ENCODE data around the gene VAMP3.

The VAMP3 gene

GRCh38 chr1:7770997-7771822 is at the start of gene VAMP3:
VAMP3 (plus strand) TSS chr1:7771296; CDS start chr1:7771384, 88 bp downstream.
- DNase-seq: peak; percentile 94

GRCh38 chr1:7721940-7722669 is 49.0 kb upstream of the VAMP3 start:
- DNase-seq: no peak

- DNase-seq: no peak
Observed at GRCh38 chr1:7722670-7723012, 48.5 kb upstream of the VAMP3 start.

- DNase-seq: no peak
Observed at GRCh38 chr1:7726623-7727022, 44.5 kb upstream of the VAMP3 start.

GRCh38 chr1:7727809-7728471 is 43.2 kb upstream of the VAMP3 start:
- DNase-seq: peak; percentile 87

- no peak for DNase-seq
Observed at GRCh38 chr1:7729761-7730160, 41.3 kb upstream of the VAMP3 start.

- DNase-seq: no peak
Observed at GRCh38 chr1:7732331-7732730, 38.8 kb upstream of the VAMP3 start.

- DNase-seq: no peak
Observed at GRCh38 chr1:7733276-7733675, 37.8 kb upstream of the VAMP3 start.

- DNase-seq: no peak
Observed at GRCh38 chr1:7738044-7738443, 33.1 kb upstream of the VAMP3 start.

GRCh38 chr1:7743346-7743745 is 27.8 kb upstream of the VAMP3 start:
- DNase-seq: peak; percentile 65

GRCh38 chr1:7744882-7745281 is 26.2 kb upstream of the VAMP3 start:
- DNase-seq: no peak

- peak; percentile 15 for DNase-seq
Observed at GRCh38 chr1:7745783-7746182, 25.3 kb upstream of the VAMP3 start.

- DNase-seq: no peak
Observed at GRCh38 chr1:7747605-7748004, 23.5 kb upstream of the VAMP3 start.

- DNase-seq: no peak
Observed at GRCh38 chr1:7749126-7749525, 22.0 kb upstream of the VAMP3 start.

- DNase-seq: no peak
Observed at GRCh38 chr1:7751174-7751573, 19.9 kb upstream of the VAMP3 start.

GRCh38 chr1:7752512-7753417 is 18.3 kb upstream of the VAMP3 start:
- peak; percentile 96 for DNase-seq

GRCh38 chr1:7753641-7754040 is 17.5 kb upstream of the VAMP3 start:
- no peak for DNase-seq

- DNase-seq: no peak
Observed at GRCh38 chr1:7754234-7754633, 16.9 kb upstream of the VAMP3 start.

- peak; percentile 18 for DNase-seq
Observed at GRCh38 chr1:7755448-7755847, 15.6 kb upstream of the VAMP3 start.

- DNase-seq: no peak
Observed at GRCh38 chr1:7760245-7760644, 10.9 kb upstream of the VAMP3 start.

- no peak for DNase-seq
Observed at GRCh38 chr1:7761103-7761502, 10.0 kb upstream of the VAMP3 start.

GRCh38 chr1:7767176-7767575 is 3.9 kb upstream of the VAMP3 start:
- no peak for DNase-seq

GRCh38 chr1:7768583-7768982 is 2.5 kb upstream of the VAMP3 start:
- no peak for DNase-seq
